Right renal pelvis (tissue), 4 donors: ENCODE data around the gene DNALI1. TPM values are rescaled to one million over a fixed set of nuclear protein-coding genes. Genes with fewer than 3 reads are reported as not detected.
"Not testable (repeated sequence)": the region's sequence is repeated elsewhere in the genome, so short reads cannot be mapped to it uniquely, and the experiment has no call there.

ENCODE experiments used
- DNase-seq, 4 donors: peaks; one replicate each; pipeline ENCODE4 v3.0.0-alpha.2; 2013; ENCODE audit warnings: low read depth in 4 of 4, low spot score in 3 of 4, missing footprints in 1 of 4
- polyA plus RNA-seq, 4 donors: library from polyadenylated mRNA; unstranded; fragments of 120-200 nt; gene quantifications; one replicate each; pipeline ENCODE4 v1.2.1, GENCODE V29; 2013; ENCODE audit not compliant: insufficient read length in 4 of 4

Gene DNALI1
- polyA plus RNA-seq, 4 donors, result 53.5 to 68.7 (median 63.5) TPM

GRCh38 chr1:37553927-37554808 is 2.6 kb upstream of the DNALI1 start, which contains the start of gene SNIP1:
TSS of gene SNIP1 (minus strand) at chr1:37554293. CDS start at chr1:37554229, 64 bp downstream.
- peak; percentile 81 to 90 (median 88) for DNase-seq

GRCh38 chr1:37557402-37557801 is 662 bp downstream of the DNALI1 start:
- no peak for DNase-seq

- DNase-seq, result no peak
Observed at GRCh38 chr1:37558411-37558810, 1.7 kb downstream of the DNALI1 start.

GRCh38 chr1:37559080-37559479 is 2.3 kb downstream of the DNALI1 start:
- no peak for DNase-seq

GRCh38 chr1:37559957-37560379 is 3.2 kb downstream of the DNALI1 start:
- not testable (repeated sequence) for DNase-seq

GRCh38 chr1:37560401-37561132 is 3.8 kb downstream of the DNALI1 start:
- no peak for DNase-seq

- no peak for DNase-seq
Observed at GRCh38 chr1:37561133-37562132, 4.7 kb downstream of the DNALI1 start.

GRCh38 chr1:37562984-37563383 is 6.2 kb downstream of the DNALI1 start:
- DNase-seq, result no peak

- DNase-seq, result no peak
Observed at GRCh38 chr1:37564892-37565291, 8.2 kb downstream of the DNALI1 start.

- DNase-seq, result no peak
Observed at GRCh38 chr1:37567023-37567422, 10.3 kb downstream of the DNALI1 start.

- no peak for DNase-seq
Observed at GRCh38 chr1:37570528-37571334, 14.0 kb downstream of the DNALI1 start.

- DNase-seq, result no peak
Observed at GRCh38 chr1:37574834-37575480, 18.2 kb downstream of the DNALI1 start.

GRCh38 chr1:37575692-37576091 is 19.0 kb downstream of the DNALI1 start:
- no peak for DNase-seq

GRCh38 chr1:37584544-37584943 is 27.8 kb downstream of the DNALI1 start:
- DNase-seq, result not testable (repeated sequence)

- DNase-seq, result no peak
Observed at GRCh38 chr1:37588939-37589338, 32.2 kb downstream of the DNALI1 start.

GRCh38 chr1:37593726-37594125 is 37.0 kb downstream of the DNALI1 start:
- no peak for DNase-seq

- DNase-seq, result peak; percentile 91 to 98 (median 96)
Observed at GRCh38 chr1:37595440-37596181, 38.9 kb downstream of the DNALI1 start, which contains the start of gene GNL2. TSS of gene GNL2 (minus strand) at chr1:37595937. CDS start at chr1:37595822, 115 bp downstream.

GRCh38 chr1:37596182-37596667 is 39.5 kb downstream of the DNALI1 start:
- no peak for DNase-seq
